Tibial nerve (tissue), 4 donors: ENCODE measurements around the gene GLG1. TPM values are rescaled to one million over a fixed set of nuclear protein-coding genes. Genes with fewer than 3 reads are reported as not detected.
"Not testable (repeated sequence)": the region's sequence is repeated elsewhere in the genome, so short reads cannot be mapped to it uniquely, and the experiment has no call there.

Experiments
- DNase-seq, 2 donors: peaks; one replicate each; pipeline ENCODE4 v3.0.0-alpha.2; 2019; ENCODE audit warnings: low spot score in 2 of 2
- H3K27ac ChIP-seq, 4 donors: fragments of 200-600 bp; sonication (generic) in 3 of 4; one replicate each; pipeline ENCODE4 v1.5.1; 2017 to 2019; ENCODE audit warnings: mild to moderate bottlenecking in 1 of 4
- H3K27me3 ChIP-seq, 2 donors: fragments of 200-600 bp; sonication (generic) in 1 of 2; one replicate each; pipeline versions ENCODE4 v1.5.1 to v1.6.0; 2017 to 2019
- H3K36me3 ChIP-seq, 3 donors: fragments of 200-600 bp; sonication (generic); one replicate each; pipeline ENCODE4 v1.5.1; 2018 to 2019
- H3K4me1 ChIP-seq, 4 donors: fragments of 200-600 bp; sonication (generic) in 3 of 4; one replicate each; pipeline ENCODE4 v1.5.1; 2017 to 2019
- H3K4me3 ChIP-seq, 4 donors: fragments of 200-600 bp; sonication (generic) in 3 of 4; one replicate each; pipeline ENCODE4 v1.5.1; 2017 to 2019; ENCODE audit warnings: mild to moderate bottlenecking in 1 of 4, moderate library complexity in 1 of 4
- H3K9me3 ChIP-seq, 4 donors: fragments of 200-600 bp; sonication (generic) in 3 of 4; one replicate each; pipeline ENCODE4 v1.5.1; 2017 to 2019
- EP300 ChIP-seq, 2 donors: sonication (generic); formaldehyde crosslinking; IDR thresholded peaks; one replicate each; pipeline ENCODE4 v1.6.1; 2017; ENCODE audit warnings: antibody characterized with exemption in 2 of 2, mild to moderate bottlenecking in 1 of 2
- POLR2A ChIP-seq, 2 donors: fragments of 450-650 bp; IDR thresholded peaks; one replicate each; pipeline ENCODE4 v1.6.1; 2017; ENCODE audit warnings: antibody characterized with exemption in 2 of 2, mild to moderate bottlenecking in 2 of 2, moderate library complexity in 2 of 2
- WGBS, 2 donors: methylation state at CpG; one replicate each; pipeline ENCODE4 v1.1.5; 2018; 5-methylcytosine and 5-hydroxymethylcytosine counted together
- total RNA-seq, 4 donors: library from RNA; depleted of rRNA; stranded (reverse); fragments of >200 nt; gene quantifications; one replicate each; pipeline ENCODE4 v1.1.0, GENCODE V29; 2016
- TF ChIP-seq, protein P1 (sequence below), 5 experiments: fragments of 200-600 bp in 3 of 5; fragments of 450-650 bp in 2 of 5; sonication (generic) in 3 of 5; IDR thresholded peaks; one replicate each; pipeline ENCODE4 v1.5.1; 2016 to 2019; ENCODE audit warnings: antibody characterized with exemption in 5 of 5, mild to moderate bottlenecking in 3 of 5, moderate library complexity in 2 of 5

The GLG1 gene
- 100 to 1,000 TPM; 161 to 176 (median 170) TPM for total RNA-seq

DNA sequence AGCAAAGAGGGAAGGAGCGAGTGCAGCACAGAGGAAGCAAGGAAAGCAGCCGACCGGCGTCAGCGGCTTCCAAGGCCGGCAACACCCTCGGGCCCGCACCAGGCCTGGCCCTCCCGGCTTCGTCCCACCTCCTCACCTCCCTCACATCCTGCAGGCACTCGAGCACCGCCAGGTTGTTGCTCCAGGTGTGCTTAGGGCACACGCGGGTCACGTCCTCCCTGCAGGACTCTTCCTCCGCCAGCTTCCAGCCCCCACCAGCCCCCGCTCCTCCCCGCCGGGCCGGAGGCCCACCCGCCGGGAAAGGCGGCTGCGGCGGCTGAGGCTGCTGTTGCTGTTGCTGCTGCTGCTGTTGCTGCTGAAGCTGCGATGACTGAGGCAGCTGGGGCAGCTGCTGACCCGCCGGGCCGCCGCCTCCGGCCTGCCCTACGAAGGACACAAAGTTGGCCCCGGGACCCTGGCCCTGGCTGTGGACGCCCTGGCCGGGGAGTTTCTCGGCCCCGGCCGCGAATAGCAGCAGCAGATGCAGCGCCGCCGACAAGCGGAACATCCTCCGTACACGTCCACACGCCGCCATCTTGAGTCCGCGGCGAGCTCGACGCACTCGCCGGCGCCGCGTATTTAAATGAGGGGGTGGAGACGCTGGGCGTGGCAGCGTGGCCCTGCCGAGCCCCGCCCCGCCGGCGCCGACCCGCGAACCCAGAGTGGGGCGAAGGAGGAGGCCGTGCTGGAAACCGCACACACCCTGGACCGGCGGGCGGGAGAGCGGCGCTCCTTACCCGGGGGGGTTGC is at the start of gene GLG1:
GLG1 (minus strand) TSS at position 594 of the 789 bp plus-strand sequence; CDS start at position 574, 20 bp downstream.
- WGBS, 2 donors = 0% methylated on average over 35 to 65 of the region's 77 CpGs
- no peaks in the 10 kb centered on the region for H3K9me3 ChIP-seq
- peak within 1 kb of the TSS; percentile 79 to 96 (median 94) for H3K27ac ChIP-seq
- peaks cover 0 to 48% (median 13%) of the 10 kb centered on the region in 4 donors for H3K4me1 ChIP-seq
- peak within 1 kb of the TSS; percentile 78 to 93 (median 88) for H3K4me3 ChIP-seq
- DNase-seq = peak; percentile 83 to 87
- TF ChIP-seq POLR2A (IDR thresholded peaks at IDR 0.05) = peak; percentile 72 to 93
- TF ChIP-seq, protein P1, sequence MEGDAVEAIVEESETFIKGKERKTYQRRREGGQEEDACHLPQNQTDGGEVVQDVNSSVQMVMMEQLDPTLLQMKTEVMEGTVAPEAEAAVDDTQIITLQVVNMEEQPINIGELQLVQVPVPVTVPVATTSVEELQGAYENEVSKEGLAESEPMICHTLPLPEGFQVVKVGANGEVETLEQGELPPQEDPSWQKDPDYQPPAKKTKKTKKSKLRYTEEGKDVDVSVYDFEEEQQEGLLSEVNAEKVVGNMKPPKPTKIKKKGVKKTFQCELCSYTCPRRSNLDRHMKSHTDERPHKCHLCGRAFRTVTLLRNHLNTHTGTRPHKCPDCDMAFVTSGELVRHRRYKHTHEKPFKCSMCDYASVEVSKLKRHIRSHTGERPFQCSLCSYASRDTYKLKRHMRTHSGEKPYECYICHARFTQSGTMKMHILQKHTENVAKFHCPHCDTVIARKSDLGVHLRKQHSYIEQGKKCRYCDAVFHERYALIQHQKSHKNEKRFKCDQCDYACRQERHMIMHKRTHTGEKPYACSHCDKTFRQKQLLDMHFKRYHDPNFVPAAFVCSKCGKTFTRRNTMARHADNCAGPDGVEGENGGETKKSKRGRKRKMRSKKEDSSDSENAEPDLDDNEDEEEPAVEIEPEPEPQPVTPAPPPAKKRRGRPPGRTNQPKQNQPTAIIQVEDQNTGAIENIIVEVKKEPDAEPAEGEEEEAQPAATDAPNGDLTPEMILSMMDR (IDR thresholded peaks at IDR 0.05) = peak in 1 of 5 experiments; percentile 31
- peak; percentile 70 to 98 for TF ChIP-seq EP300 (IDR thresholded peaks at IDR 0.05)
- H3K27me3 ChIP-seq = no peaks in the 10 kb centered on the region
- no peaks in the 10 kb centered on the region for H3K36me3 ChIP-seq

- Histone ChIP-seq H3K9me3 (no peaks in the 10 kb centered on the region), H3K4me3 (no peak overlapping the region), H3K4me1 (peaks cover 0 to 19% (median 2%) of the 10 kb centered on the region in 4 donors), H3K27me3 (no peaks in the 10 kb centered on the region), H3K36me3 (peaks cover 0 to 48% (median 4%) of the 10 kb centered on the region in 3 donors), H3K27ac (no peak overlapping the region)
- 85 to 92% methylated on average over 3 of the region's 3 CpGs for WGBS, 2 donors
- DNase-seq = no peak
- TF ChIP-seq EP300 (IDR thresholded peaks at IDR 0.05) (no peak), POLR2A (IDR thresholded peaks at IDR 0.05) (no peak)
- TF ChIP-seq, protein P1 (IDR thresholded peaks at IDR 0.05) = no peak
These were observed 47.7 kb upstream of the GLG1 start for GRCh38 chr16:74654536-74655050.

- not testable (repeated sequence) for H3K9me3 ChIP-seq, H3K27ac ChIP-seq, DNase-seq, H3K27me3 ChIP-seq, H3K4me3 ChIP-seq
- peaks cover 0 to 46% (median 4%) of the 10 kb centered on the region in 3 donors for H3K36me3 ChIP-seq
- H3K4me1 ChIP-seq = peaks cover 0 to 12% (median 0%) of the 10 kb centered on the region in 4 donors
- WGBS, 2 donors = 97 to 100% methylated on average over 2 of the region's 2 CpGs
These were observed 46.0 kb upstream of the GLG1 start for GRCh38 chr16:74652883-74653282.

- Histone ChIP-seq H3K36me3 (peaks cover 0 to 47% (median 4%) of the 10 kb centered on the region in 3 donors), H3K27ac (no peak overlapping the region), H3K4me1 (peaks cover 0 to 12% (median 0%) of the 10 kb centered on the region in 4 donors), H3K4me3 (no peak overlapping the region), H3K9me3 (no peaks in the 10 kb centered on the region), H3K27me3 (no peaks in the 10 kb centered on the region)
- DNase-seq = no peak
- 30 to 41% methylated on average over 1 of the region's 1 CpG for WGBS, 2 donors
- TF ChIP-seq EP300 (IDR thresholded peaks at IDR 0.05) (no peak), POLR2A (IDR thresholded peaks at IDR 0.05) (no peak)
- TF ChIP-seq, protein P1 (IDR thresholded peaks at IDR 0.05) = no peak
These were observed 45.3 kb upstream of the GLG1 start for GRCh38 chr16:74652249-74652648.

- no peak for DNase-seq
- 93 to 94% methylated on average over 2 of the region's 2 CpGs for WGBS, 2 donors
- Histone ChIP-seq H3K27me3 (no peaks in the 10 kb centered on the region), H3K4me1 (peaks cover 0 to 12% (median 0%) of the 10 kb centered on the region in 4 donors), H3K9me3 (no peaks in the 10 kb centered on the region), H3K27ac (no peak overlapping the region), H3K4me3 (no peak overlapping the region), H3K36me3 (peaks cover 0 to 51% (median 4%) of the 10 kb centered on the region in 3 donors)
- TF ChIP-seq EP300 (IDR thresholded peaks at IDR 0.05) (no peak), POLR2A (IDR thresholded peaks at IDR 0.05) (no peak)
- TF ChIP-seq, protein P1 (IDR thresholded peaks at IDR 0.05) = no peak
These were observed 44.9 kb upstream of the GLG1 start for GRCh38 chr16:74651841-74652240.
